Activated CD4-positive, alpha-beta T cell treated with anti-CD3 and anti-CD28 coated beads, Interleukin-10, Interleukin-2, amounts not matched to agents 100 ng/mL and 50 ng/mL, durations not matched to agents 16 hours and 8 hours (primary cell): ENCODE results near the gene ARHGAP26.

Experiments
- DNase-seq: peaks from one replicate; pipeline ENCODE4 v3.0.0-alpha.2; 2020

ARHGAP26 gene

DNA sequence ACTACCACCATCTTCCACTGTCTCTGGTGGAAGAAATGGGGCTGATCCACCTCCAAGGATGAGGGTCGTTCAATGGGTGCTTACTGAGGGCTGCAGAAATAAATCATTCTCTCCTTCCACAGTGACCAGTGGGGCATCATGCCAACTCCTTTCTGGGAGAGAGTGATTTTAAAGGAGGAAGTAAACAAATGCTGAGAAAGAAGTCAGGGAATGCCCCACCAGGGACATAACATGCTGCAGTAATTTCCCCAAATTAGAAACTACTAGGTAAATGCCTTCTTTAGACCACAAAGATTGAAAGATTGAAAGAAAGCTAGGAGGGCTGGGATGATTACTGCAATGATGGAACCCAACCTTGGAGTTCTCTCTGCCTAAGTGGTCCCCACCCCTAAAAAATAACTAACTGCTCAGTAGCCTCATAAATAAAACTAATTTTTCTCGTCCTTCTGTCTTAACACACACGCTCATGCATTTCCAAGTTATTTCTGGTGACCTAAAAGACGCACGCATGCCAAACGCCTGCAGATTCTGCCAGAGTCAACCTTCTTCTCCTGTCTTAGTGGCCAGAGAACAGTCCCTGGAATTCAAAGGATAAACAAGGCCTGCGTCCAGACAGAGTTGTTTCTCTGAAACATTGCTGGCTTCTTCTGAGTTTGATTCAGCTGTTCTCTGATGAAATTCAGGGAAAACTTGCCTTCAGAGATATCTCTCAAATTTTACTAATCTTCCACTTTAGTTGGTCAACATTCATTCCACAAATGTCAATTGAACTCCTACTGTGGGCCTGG lies 383.3 kb downstream of the ARHGAP26 start:
- DNase-seq = no peak

DNA sequence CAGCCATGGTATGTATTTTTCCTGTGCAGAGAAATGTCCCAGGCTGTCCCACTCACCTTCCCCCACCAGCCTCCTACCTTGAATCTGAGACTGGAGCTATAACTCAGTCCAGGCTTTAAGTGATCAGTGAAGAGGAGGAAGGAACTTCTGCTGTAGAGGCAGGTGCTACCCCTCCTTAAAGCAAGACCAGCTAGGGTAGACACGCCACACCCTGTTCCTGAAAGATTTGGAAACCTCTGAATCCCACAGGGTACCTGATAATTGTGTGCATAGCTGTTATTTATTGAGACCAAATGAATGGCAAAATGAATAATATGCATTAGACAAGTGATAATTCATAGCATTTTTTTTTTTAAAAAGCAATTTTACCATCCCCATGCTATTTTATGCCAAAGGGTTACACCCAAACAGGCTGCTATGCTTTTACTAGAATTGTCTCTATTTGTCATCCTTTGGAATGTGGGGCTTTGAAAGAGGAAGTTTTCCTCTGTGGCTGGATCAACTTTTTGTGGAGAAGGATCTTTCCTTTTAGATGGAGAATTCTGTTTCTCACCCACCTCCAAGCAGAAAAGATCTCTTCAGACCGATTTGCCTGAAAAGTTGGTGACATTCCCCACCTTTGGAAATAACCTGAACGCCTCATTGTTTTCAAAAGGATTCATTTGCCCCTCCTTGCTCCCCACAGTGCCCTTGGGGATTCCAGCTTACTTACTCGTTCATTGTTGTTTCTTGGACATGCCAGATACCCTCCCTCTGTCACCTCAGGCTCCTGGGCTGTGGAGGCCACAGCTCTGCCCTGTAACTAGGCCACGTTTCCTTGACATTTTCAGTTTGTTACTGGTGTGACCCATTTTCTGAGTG lies 384.6 kb downstream of the ARHGAP26 start:
- DNase-seq = no peak

DNA sequence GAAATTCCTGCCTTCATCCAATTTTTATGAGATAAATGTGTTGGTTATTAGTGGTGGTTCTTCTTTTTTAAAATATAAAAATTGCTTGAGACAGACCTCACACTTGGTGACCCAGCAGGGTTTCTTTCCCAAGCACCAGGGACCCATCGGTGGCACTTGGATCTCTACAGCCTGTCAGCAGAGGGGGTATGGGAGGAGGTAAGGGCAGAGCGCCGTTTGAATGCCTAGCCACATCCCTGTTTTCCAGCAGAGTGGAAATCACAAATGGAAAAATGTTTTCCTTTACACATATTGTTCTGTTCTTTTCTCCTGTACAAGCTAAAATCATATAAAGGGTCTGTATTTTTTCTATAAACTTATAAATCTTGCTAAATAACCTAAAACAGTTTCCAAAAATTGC lies 385.3 kb downstream of the ARHGAP26 start:
- no peak for DNase-seq

DNA sequence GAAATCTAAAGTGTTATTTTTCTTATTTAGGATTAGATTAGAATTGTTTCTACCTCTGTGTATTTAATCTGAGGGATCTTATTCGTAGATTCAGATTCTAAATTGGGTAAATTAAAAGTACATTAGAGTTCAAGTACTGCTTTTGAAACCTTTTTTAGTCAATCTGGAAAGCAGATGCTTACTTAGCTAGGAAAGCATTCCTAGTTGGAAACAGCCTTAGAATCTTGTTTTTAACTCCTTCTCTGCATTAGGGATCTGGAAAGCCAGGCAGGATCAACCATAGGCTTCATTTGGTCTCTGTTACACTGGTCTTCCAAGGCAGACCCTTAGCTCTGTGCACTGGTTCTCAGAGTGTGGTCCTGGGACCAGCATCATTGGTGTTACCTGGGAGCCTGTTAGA lies 385.9 kb downstream of the ARHGAP26 start:
- no peak for DNase-seq

DNA sequence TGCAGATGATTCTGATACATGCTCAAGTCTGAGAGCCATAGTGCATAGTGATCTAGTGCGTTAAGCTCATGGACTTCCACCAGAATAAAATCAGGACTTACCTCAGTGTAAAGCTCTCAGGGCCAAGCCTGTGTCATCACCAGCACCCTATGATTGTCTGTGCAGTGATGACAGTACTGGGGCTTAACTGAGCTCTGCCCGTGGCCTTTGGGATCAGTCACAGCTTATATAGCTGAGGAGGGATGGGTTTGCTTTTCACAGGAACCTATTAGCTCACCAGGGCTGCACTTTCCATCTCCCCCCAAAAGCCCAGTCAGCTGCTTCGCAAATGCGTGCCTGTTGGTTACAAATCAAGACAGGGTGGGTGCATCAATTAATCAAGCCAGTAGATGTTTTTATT lies 386.4 kb downstream of the ARHGAP26 start:
- DNase-seq = no peak

DNA sequence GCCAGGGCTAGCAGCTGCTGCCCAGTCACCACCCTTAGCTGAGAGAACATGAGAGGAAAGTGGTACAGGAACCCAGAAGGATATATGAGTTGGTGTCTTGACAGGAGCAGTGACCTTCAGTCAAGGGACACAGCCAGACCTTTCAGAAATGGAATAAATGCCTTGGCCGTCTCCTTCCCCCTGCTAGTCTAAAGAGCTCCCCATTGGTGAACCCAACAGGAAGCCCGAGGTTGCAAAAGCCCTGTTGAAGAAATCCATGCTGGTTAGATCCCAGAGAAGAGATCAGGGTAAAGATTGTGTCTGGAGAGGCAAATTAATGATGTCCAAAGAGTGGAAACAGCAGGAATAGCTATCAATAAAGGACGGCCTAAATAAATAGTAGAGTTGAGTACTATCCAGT lies 388.9 kb downstream of the ARHGAP26 start:
- DNase-seq = no peak

DNA sequence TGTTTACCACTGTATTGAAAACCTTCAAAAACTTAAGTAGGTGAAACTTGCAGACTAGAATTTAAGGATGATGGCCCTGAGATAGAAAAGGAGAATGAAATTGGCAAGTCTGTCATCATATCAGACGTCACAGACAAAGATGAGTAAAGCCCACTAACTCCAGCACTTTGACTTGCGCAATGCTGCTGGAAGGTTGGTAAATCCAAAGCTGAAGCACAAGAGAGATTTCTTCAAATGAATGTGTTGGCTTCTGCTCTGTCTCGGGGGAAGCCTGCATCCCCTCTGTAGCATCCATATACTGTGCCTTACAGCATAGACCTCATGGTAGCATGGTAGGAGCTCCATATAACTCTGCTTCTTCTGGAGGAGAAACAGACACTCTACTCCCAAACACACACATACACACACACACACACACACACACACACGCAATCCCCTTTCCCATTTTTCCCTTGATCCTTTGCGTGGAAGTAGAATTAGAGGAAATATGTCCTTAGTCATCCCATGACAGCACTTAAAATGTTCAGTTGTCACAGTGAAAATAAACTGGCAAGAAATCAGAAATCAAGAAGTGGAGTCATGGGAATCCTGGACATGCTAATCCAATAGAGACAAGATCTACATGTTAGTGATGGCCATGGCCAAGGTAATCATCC lies 391.8 kb downstream of the ARHGAP26 start:
- DNase-seq = no peak

- no peak for DNase-seq
Measured at GRCh38 chr5:143162810-143163209, 392.6 kb downstream of the ARHGAP26 start.

GRCh38 chr5:143164557-143164956 lies 394.4 kb downstream of the ARHGAP26 start:
- no peak for DNase-seq

DNA sequence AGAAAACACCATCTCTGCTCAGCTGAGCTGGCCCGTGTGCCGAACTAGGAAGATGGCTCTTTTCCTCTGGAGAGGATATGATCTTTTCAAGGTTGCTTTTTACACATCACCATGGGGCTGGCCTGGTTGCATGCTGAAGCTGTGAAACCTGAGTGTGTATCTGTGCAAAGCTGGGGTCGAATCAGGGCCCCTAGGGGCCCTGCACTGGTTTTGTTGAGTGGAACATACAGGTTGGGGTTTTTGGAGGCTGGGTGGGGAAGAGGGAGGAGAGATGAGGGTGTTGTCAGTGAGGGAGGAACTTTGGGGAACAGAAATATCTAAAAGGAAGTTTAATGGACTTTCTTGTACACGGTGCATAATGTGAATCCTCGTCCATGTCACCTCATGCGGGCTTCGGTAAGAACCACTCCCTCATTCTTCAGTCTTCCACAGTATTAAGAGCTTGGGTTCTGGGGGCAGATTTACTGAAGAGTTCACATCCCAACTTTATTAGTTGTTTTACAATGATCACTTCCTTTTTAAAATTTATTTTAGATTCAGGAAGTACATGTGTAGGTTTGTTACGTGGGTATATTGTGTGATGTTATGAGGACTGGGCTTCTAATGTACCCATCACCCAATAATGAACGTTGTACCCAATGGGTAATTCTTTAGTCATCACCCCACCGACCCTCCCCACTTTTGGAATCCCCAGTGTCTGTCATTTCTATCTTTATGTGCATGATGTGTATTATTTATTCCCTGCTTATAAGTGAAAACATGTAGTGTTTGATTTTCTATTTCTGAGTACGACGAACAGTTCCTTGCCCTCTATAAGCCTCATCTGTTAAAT lies 395.1 kb downstream of the ARHGAP26 start:
- DNase-seq = no peak

GRCh38 chr5:143166090-143166489 lies 395.9 kb downstream of the ARHGAP26 start:
- no peak for DNase-seq

DNA sequence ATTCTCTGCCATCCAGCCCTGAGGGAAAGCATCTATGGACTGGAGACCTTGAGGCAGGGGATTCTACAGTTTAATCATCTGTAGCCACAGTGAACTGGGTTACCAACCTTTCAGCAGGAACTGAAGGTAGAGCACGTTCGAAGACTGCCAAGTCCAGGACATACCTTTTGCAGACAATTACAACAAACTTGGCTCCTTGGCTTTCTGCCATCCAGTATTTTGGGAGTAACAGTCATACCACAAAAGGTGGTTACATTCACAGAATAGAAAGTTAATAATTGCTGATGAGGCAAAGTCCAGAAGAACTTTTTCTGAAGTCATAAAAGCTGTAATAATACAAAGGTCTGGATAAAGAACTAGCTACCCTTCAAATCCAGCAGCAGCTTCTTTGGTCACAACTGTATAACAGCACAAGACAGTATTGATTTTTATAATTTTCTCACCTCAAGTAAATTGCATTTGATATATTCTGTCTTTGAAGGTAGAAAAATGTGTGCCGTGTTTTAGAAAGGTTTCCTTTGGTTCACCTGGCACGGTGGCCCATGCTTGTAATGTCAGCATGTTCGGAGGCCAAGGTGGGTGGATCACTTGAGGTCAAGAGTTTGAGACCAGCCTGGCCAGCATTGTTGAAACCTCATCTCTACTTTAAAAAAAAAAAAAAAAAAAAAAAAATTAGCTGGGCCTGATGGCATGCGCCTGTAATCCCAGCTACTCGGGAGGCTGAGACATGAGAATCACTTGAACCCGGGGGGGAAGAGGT lies 396.7 kb downstream of the ARHGAP26 start:
- DNase-seq = no peak

GRCh38 chr5:143168171-143168741 lies 398.1 kb downstream of the ARHGAP26 start:
- DNase-seq = no peak

- no peak for DNase-seq
Measured at GRCh38 chr5:143168921-143169810, 399.0 kb downstream of the ARHGAP26 start.

GRCh38 chr5:143170104-143170503 lies 399.9 kb downstream of the ARHGAP26 start:
- DNase-seq = no peak

DNA sequence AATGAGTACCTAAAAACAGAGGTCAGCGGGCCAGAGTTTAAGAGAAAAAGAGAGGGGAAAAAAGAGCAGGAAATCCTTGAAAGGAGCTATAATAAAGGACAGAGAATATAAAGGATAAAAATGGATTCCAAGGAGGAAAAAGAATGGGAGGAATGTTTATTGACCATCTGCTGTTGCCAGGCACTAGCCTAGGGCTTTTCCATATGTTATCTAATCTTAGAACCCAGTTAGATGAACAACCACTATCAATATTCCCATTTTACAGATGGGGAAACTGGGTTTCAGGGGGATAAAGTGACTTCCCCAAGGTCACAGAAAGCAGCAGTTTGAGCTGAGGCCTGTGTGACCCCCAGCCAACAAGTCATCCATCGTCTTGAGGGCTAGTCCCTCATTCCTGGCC lies 400.8 kb downstream of the ARHGAP26 start:
- no peak for DNase-seq

DNA sequence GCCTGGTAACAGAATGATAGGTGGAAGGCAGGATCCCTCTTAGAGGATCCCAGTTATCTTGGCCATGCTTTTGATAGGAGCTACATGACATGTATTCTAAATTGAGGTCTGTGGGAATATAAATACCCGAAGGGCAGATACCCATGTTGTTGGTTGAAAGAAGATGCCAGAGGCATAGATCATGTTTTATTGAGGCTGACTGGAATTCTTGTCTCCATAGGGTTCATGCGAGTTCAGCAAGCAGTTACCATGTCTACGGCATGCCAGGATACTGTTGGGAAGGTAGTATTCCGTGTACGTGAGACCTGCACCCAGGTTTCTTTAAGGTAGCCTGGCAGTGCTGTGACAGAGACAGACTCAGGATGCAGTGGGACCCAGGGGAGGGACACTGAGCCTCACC lies 402.6 kb downstream of the ARHGAP26 start:
- no peak for DNase-seq

DNA sequence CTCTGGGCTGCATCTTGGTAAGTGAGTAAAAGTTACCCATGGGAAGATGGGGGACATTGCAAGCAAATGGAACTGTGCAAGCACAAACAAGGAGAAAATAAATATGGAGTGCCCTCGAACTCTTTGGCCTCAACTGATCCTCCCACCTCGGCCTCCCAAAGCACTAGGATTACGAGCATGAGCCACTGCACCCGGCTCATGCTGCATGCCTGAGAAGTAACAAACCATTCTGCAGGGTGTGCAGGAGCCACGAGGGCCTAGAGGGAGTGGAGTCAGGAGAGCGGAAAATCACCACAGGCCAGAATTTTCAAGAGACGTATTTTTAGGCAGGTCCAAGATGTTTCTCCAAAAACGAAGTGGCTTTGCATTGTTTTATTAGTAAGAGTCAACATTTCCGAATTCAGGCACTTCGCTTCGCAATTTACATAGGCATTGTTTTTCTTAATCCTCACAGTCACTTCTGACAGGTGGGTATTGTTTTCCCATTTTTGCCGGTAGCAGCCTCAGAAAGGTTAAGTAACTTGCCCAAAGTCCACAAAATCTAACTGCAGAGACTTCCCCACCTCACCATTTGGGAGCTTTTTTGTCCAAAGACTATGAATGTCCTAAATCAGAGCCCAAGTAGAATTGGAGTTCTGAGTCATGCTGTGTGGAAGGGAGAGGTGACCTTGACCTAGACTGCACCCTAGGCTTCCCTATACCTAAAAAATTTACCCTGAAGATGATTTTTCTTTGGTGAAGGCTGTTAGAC lies 403.1 kb downstream of the ARHGAP26 start:
- no peak for DNase-seq

DNA sequence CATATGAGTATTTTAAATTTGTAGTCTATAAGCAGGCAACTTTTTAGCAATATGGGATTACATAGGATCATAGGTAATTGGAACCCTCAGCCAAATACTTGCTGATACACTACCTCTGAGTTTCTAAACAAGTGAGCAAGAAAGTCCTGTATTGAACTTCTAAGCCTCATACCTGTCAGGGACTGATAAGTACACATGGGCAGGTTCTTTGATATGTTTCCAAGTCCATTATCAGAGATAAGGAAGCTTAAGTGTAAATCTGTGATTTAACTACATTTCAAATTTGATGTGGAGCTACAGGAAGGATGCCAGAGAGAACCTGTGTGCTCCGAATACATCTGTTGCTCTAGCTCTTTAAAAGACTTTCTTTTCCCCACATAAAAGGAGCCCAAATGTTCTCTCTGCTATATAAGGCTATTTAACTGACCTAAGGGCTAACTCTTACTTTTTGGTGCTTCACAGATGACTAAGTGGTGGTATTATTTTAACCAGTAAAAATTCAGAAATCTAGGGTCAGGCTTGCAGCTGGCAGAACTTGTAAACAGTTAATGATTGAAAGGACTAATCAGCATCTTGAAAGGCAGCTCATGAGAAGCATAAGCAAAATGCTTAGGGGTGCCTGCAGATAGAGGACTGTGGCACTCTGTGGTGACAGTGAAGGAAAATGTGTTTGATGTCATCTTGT lies 404.7 kb downstream of the ARHGAP26 start:
- DNase-seq = no peak
